HG03103 (cell line): ENCODE measurements around the gene FXYD2.

Source experiments
- ATAC-seq: cut with Tn5 transposase; IDR thresholded peaks from one replicate; pipeline ENCODE4 v1.9.1; 2021; ENCODE audit warnings: low read depth; ENCODE audit not compliant: unreplicated experiment

FXYD2 gene

GRCh38 chr11:117859061-117859460, 34.5 kb upstream of the FXYD2 start:
- no peak for ATAC-seq

- no peak for ATAC-seq
Measured at GRCh38 chr11:117857734-117858414, 33.3 kb upstream of the FXYD2 start.

- ATAC-seq = no peak
Measured at GRCh38 chr11:117855912-117856651, 31.5 kb upstream of the FXYD2 start.

DNA sequence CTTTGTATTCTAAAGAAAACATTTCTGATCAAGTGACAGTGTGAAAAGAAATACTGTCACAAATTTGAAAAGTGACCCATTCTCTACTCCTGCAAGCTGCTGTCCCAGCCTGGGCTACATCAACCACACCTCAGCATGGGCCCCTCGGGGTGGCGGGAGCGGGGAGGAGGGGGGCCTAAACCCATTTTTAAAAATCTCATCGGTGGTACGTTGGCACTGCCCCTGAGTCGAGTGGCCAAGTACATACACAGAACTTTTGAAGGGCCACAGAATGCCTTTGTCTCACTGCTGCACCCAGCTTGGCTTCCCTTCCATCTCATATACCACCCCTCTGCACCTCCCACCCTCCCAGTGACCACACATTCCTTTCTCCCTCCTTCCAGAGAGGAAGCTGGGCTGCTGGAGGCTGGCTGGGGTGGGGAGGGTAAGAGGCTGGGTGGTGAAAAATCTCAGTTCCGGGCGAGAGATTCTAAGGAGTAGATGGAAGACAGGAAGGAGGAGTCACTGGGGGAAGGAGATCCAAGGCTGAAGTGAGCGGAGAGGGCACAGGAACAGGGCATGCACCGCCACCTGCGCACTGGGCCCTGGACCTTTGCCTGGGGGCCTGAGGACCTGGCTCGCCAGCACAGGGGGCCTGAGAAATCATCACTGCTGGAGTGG, 30.8 kb upstream of the FXYD2 start:
- no peak for ATAC-seq

GRCh38 chr11:117852309-117852708, 27.8 kb upstream of the FXYD2 start:
- no peak for ATAC-seq

DNA sequence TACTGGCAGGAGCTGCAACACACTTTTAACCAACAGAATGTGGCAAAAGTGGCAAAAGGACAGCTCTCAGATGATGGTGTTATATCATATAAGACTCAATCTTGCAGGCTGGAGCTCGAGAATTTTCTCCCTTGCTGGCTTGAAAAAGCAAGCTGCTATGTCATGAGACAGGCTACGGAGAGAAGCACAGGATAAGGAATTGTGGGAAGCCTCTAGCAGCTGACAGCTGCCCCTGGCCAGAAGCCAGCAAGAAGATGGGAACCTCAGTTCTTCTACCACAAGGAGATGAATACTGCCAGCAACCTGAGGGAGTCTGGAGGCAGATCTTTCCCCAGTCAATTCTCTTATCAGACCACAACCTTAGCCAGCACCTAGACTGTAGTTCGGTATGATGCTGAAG, 27.3 kb upstream of the FXYD2 start:
- ATAC-seq = no peak

DNA sequence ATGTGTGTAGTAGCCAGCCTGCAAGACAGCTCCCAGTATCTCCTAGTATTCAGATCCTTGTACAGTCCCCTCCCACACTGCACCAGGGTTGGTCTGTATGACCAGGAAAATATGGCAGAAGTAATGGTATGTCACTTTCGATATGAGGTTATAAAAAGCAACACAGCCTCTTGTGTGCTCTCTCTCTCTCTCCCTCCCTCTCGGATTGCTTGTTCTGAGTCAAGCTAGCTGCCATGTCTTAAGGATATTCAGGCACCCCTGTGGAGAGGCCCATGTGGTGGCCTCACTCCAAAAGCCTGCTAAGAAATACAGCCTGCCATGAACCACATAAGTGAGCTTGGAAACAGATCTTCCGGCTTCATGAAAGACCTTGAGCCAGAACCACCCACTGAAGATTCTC, 26.6 kb upstream of the FXYD2 start:
- ATAC-seq = no peak

- no peak for ATAC-seq
Measured at GRCh38 chr11:117849781-117850414, 25.4 kb upstream of the FXYD2 start.

GRCh38 chr11:117843666-117844484, 19.3 kb upstream of the FXYD2 start:
- no peak for ATAC-seq

GRCh38 chr11:117842131-117842941, 17.8 kb upstream of the FXYD2 start:
- ATAC-seq = no peak

DNA sequence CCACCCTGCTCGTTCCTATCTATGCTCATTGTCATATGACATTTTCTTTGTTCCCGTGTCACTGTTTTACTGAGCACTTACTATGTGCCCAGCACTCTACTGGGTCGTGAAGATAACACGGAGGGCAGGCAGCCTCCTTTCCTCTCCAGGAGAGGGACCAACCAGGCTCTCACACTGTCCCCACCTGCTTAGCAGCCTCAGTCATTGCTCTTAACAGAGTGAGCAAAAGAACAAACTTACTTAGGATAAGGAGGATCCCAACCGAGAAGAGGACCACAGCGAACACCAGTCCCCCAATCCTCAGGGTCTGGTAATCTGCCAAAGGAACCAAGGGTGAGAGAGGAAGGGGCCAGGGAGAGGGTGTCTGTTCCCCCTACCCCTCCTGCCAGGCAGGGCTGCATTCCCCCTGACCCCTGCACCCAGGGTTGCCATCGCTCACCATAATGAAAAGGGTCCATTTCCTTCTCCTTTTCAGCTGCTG, 17.0 kb upstream of the FXYD2 start:
- no peak for ATAC-seq

DNA sequence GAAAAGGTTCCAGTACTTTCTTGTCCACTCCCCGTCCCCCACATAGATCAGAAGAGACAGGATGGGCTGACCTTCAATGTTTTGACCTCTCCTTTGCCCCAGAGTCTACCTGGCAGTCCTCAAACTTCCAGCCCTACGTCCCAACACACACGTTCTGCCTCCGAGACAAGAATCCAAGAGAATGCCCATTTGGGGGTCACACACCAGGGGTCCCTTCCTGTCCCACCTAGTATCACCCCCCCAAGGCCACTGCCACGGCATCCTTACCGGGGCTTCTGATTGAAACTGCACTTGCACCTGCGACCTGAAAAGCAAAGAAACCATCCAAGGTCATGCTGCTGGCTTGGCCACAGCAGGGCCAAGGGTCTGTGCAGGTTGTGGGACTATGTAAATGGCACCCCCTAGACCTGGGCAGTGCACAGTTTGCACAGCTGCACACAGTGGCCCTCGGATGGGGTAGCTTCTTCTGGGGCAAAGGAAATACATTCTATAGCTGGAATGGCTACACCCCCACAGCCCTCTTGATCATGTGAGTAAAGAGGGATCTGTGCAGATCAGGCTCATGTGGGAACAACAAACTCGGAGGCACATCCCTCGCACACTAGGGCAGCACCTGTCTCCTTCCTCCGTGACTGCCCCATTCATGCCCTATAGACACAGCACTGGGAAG, 16.5 kb upstream of the FXYD2 start:
- ATAC-seq = no peak

GRCh38 chr11:117839936-117840813, 15.6 kb upstream of the FXYD2 start:
- ATAC-seq = no peak

DNA sequence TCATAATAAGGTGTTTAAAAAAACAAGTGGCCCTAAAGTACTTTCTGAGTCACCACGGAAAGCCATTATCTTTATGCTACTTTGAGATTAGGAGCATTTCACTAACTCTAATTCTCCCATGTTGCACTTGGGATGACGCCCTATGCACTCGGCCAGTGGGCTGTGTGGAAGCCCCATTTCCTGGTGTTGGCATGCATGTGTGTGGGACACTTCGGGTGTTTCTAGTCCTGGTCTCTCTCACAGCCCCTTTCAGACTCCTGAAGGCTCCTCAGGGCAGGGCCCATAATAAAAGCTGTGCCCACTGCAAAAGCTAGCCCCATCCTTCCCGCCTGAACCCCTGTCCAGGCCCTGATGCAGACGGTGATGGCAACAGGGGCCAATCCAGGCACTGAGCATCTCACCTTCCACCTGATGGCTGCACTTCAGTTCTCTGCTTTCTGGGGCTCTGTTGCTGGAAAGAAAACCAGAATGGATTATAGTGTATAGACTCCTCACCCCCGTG, 14.9 kb upstream of the FXYD2 start:
- ATAC-seq = no peak

DNA sequence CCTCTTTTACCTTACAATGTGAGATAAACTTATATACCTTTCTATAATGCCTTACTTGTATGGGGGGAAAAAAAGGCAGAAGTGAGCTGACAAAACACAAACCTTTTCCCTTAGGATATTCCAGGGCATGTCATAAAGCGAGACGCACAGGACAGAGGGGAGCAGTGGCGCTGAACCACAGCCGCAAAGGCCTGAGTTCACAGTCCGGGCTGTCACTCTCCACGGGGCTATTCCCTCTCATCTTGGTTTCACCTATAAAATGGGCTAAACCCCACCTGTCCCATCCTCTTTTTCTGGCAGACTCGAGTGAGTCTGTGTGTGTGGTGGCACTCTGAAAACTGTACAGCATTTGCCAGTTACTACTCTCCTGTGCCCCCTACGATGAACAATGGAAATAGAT, 14.4 kb upstream of the FXYD2 start:
- no peak for ATAC-seq

- ATAC-seq = no peak
Measured at GRCh38 chr11:117837791-117838190, 13.2 kb upstream of the FXYD2 start.

- ATAC-seq = no peak
Measured at GRCh38 chr11:117837070-117837776, 12.7 kb upstream of the FXYD2 start.
